NK-92 (cell line): Measurements from ENCODE around the gene TTLL5.

ENCODE experiments used
- DNase-seq: peaks from one replicate; lab custom pipeline; 2025; ENCODE audit not compliant: unreplicated experiment; lab: John Stamatoyannopoulos, UW

TTLL5 gene

DNA sequence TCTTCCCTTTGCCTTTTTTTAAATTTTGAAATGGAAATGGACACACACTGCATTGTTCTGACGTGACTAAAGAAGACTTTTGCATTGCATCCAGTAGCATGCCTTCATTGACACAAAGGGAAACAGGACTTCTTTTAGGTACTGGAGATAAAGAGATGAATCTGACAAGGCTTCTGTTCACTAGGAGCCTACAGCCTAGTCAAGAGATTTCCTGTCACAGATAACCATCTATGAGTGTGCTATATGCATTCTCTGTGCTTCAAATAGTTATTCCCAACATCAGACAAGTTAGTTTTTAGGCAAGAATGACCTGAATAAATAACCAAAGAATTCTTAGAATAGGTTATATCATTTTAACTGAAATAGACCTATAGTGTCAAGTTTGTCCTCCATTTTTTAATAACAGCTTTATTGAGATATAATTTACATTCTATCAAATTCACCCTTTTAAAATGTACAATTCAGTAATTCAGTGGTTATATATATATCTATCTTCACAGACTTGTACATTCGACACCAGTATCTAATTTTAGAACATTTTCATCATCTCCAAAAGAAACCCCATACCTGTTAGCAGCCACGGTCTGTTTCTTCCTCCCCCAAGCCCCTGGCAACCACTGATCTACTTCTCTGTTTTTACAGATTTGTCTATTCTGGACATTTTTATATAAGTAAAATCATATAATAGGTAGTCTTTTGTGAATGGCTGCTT is 122.7 kb downstream of the TTLL5 start:
- no peak for DNase-seq

DNA sequence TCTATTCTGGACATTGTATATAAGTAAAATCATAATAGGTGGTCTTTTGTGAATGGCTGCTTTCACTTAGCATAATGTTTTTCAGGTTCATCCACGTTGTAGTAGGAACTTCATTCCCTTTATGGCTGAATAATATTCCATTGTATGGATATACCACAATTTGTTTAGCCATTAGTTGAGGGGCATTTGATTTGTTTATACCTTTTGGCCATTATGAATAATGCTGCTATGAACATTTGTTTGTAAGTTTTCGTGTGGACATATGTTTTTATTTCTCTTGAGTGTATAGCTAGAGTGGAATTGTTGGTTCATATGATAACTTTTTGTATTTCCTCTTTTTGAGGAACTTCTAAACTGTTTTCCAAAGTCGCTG is 123.3 kb downstream of the TTLL5 start:
- DNase-seq = no peak

- no peak for DNase-seq
Observed at GRCh38 chr14:75793806-75794205, 132.8 kb downstream of the TTLL5 start.

DNA sequence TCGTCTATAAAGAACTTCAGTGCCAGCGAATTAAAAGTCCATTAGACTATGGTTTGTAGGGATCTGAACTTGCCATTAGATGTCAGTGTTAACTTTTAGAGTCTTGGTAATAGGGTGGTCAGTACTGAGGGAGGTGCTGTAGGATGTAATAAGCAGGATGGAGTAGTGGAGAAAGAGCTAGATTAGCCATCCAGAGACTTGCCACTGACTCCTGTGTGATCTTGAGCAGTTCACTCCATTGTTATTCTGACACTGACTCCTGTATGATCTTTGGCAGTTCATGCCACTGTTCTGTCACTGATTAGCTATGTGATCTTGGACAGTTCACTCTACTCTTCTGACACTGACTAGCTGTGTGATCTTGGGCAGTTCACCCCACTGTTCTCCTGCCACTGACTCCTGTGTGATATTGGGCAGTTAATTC is 133.6 kb downstream of the TTLL5 start:
- no peak for DNase-seq

DNA sequence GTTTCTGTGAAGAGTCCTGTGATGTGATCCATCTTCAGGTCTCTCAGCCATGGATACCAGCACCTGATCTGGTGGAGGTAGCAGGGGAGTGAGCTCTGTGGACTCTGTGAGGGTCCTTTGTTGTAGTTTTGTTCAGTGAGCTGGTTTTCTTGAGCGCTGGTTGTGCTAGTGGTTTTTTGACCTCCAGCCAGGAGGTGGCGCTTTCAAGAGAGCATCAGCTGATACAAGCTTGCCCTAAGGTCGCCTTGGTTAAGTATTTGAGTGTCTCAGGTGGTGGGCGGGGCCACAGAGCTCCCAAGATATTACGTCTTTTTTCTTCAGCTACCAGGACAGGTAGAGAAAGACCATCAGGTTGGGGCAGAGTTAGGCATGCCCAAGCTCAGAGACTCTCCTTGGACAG is 139.7 kb downstream of the TTLL5 start:
- no peak for DNase-seq

DNA sequence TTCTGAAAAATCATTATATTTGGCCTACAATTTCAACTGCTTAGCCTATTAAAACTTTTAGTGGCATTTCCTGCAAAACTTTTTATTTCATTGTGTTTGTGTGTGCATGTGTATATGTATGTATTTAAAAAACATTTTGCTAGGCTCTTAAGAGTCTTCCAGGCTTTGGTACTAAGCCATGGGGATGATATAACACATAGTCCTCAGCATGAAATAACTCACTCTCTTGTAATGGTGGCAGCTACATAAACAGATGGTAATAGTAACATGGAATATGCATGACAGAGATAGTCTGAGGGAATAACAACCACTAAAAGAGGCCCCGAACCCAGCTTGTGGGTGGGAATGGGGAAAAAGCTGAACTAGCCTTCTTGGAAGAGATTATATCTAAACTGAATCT is 141.4 kb downstream of the TTLL5 start:
- DNase-seq = no peak

DNA sequence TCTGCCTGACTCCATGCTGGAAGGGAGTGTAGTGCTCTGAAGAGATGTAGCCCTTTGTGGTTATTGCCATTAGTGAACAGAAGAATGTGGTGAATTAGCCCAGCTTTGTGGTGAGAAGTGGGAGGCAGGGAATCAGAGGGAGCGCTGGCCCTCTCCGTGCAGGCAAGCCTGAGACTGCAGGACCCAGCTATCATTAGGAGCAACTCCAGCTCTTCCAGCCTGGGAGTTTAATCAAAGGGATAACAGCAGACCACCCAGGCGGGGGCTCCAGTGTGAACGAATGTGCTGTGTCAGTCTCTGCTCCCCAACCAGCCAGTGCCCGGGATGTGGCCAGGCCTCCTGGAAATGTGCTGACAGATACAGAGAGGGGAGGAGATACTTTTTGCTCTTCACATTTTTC is 142.7 kb downstream of the TTLL5 start:
- DNase-seq = no peak

DNA sequence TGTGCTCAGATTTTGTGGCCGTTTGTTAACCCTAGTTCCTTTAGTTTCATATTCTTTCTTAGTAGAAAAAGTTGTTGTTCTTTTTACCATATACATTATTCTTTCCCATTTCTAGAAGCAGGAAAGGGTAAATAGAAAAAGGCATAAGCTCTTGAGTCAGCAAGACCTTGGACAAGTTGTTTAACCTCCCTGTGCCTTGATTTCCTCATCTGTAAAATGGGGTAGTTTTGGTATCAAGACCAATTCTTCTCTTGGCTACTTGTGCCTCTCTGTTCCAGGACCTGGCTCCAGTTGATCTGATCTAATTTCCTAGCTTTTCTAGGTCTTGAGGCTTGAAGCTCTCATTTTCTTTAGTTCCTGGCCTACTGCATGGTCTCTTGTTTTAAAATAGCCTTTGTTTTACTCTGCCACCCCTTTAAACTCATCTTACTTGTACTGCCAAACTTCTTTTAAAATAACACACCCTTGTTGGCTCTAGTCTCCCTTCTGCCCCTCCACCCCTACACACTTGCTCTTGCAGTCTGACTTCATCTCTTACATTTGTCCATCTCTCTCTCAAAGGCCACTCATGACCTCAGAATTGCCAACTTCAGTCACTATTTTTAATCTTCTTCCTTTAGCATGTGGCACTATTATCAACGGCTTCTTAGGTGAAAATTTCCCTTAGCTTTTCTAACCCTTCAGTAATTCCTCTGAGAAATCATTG is 143.7 kb downstream of the TTLL5 start:
- DNase-seq = no peak

DNA sequence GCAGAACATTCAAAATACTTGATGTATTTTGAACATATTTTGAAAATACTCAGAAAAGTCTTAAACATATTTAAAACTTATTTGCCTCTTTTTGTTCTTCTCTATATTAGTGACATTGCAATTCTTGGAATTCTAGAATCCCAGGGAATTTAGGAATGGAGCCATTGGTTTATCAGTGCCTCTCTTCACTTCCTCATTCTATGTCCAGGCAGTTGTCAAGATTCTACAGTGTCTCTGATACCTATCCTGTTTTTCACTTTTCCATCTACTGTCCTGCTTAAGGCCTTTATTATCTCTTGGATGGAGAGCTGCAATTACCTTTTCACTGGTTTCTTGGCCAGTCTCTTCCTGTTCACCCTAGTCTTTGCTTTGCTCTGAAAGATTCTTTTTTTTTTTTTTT is 144.6 kb downstream of the TTLL5 start:
- DNase-seq = no peak

GRCh38 chr14:75806352-75806832 is 145.3 kb downstream of the TTLL5 start:
- no peak for DNase-seq

GRCh38 chr14:75807667-75808360 is 146.8 kb downstream of the TTLL5 start:
- DNase-seq = no peak

- DNase-seq = no peak
Observed at GRCh38 chr14:75811136-75811829, 150.2 kb downstream of the TTLL5 start.

DNA sequence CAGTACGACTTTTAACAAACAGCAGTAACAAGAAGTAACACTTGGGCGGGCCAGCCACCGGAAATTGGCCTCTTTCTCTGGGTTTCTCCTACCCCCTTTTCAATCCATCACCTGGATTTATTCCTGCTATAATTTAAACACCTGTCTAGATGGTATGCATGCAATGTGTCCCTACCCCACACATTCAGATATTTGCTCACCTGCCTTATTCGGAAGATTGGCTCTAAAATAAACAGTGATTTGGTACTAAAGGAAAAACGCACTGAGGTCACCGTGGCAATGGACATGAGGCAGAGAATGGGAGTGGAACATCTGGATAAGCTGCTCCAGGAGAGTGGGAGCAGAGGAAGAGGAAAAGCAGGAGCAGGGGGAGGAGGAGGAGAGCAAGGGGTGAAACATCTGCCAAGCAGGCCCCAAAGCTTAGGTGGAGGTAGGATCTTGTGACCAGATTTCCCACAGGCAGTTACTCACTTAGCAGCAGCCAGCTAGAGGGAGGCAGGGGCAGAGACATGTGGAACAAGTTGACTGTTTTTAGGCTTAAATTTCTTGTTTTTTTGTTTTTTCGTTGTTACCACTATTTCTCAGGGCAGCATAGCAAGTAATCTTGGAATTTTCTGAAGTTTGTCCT is 150.9 kb downstream of the TTLL5 start:
- no peak for DNase-seq

DNA sequence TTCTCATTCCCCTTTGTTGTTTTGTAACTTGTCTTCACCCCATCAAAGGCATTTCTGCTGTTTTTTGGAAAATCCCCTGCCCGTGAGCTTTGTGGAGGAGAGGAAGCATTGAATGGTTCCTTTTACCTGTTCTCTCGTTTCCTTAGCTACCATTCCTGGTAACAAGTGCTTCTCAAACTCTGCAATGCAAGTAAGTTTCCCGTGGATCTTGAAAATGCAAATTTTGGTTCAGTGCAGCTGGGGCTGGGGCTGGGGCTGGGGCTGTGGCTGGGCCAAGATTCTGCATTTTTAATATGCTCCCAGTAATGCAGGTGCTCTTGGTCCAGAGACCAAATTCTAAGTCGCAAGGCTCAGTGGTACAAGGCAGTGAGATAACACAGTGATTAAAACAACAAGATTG is 151.6 kb downstream of the TTLL5 start:
- no peak for DNase-seq

- no peak for DNase-seq
Observed at GRCh38 chr14:75820761-75821160, 159.7 kb downstream of the TTLL5 start.

DNA sequence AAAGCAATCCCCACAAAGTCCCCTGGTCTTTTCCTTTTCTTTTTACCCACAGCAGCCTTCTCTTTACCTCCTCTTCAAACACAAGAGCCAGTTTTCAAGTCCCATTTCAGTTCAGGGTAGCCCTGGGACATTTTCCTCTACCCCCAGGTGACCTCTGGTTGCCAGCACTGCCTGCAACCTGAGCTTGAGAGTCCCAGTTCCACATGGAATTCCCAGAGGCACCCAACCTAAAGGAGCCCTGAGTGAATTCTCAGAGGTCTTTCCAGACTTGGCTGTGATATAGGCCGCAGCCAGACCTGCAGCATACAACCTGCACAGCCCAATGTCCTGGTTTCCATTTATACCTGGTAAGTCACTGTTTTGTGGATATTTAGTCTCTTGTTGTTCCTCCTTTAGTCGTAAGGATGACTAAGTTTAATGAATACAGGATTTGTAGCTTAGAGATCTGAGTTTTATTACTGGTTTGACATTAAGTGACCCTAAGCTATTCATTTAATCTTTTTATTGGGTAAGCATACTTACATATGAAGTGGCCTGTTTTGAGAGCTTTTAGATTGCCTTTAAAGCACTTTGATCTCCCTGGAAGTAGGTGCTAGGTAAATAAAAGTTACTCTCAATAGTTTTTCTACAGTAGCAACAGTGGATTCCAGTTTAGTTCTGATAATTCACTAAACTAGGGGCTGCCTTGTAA is 160.9 kb downstream of the TTLL5 start:
- DNase-seq = no peak

GRCh38 chr14:75822522-75823141 is 161.6 kb downstream of the TTLL5 start:
- no peak for DNase-seq

GRCh38 chr14:75823334-75823733 is 162.3 kb downstream of the TTLL5 start:
- DNase-seq = no peak

DNA sequence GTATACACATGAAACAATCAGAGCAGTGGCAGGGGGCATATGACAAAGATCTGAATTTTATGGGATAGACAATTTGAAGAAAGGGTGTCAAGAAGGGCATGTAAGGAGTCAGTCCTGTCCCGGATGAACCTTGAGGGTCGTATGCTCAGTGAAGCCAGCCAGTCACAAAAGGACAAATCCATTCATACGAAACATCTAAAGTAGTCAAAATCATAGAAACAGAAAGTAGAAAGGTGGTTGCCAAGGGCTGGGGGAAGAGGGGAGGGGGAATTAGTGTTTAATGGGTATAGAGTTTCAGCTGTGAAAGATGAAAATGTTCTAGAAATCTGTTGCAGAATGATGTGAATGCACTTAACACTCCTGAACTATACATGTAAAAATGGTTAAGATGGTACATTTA is 163.3 kb downstream of the TTLL5 start:
- DNase-seq = no peak

- no peak for DNase-seq
Observed at GRCh38 chr14:75825147-75825592, 164.1 kb downstream of the TTLL5 start.
